Smooth muscle cell of the brain vasculature (primary cell): ENCODE results near the gene VAT1.
"Not testable (repeated sequence)": the region's sequence is repeated elsewhere in the genome, so short reads cannot be mapped to it uniquely, and the experiment has no call there.

Experiments used
- DNase-seq: peaks from one replicate; pipeline ENCODE4 v3.0.0-alpha.2; 2012; ENCODE audit warnings: low read depth, low spot score

Gene VAT1

GRCh38 chr17:43006639-43007551 lies 15.3 kb downstream of the VAT1 start, which contains the start of gene IFI35:
Gene IFI35, plus strand, starts transcription at chr17:43006784. Its CDS starts 164 bp downstream, at chr17:43006948.
- DNase-seq = peak; percentile 79

DNA sequence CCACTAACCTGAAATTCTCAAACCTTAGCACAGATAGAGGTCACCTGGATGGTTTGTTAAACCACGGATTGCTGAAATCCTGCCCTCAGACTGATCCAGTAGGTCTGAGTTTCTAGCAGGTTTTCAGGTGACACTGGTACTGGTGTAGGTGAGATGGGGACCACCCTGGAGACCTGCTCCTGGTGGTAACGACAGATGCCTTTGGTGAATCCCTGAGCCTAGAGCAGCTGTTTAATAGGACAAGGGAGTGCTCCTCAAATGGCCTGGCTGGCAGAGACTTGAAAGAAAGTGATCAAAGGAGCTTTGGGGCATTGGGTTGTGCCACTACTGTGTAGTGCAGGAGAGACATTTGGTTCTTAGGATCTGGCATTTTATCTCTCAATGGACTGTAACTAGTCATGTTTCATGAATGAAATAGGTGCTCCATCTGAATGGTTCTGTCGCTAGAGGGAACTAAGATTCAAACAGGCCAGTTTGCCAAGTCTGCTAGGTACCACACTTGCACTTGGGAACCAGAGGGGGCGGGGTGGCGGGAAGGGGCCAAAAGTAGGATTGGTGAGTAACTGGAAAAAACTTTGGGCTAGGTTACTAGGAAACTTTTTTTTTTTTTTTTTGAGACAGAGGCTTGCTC lies 18.5 kb downstream of the VAT1 start:
- no peak for DNase-seq

DNA sequence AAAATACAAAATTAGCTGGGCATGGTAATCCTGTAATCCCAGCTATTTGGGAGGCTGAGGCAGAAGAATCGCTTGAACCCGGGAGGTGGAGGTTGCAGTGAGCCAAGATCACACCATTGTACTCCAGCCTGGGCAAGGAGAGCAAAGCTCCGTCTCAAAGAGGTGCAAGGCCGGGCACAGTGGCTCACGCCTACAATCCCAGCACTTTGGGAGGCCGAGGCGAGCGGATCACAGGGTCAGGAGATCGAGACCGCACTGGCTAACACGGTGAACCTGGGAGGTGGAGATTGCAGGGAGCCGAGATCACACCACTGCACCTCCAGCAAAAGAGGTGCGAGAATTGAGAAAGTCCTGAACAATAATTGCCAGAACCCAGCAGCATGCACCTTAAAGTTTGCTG lies 21.3 kb downstream of the VAT1 start:
- DNase-seq = not testable (repeated sequence)

DNA sequence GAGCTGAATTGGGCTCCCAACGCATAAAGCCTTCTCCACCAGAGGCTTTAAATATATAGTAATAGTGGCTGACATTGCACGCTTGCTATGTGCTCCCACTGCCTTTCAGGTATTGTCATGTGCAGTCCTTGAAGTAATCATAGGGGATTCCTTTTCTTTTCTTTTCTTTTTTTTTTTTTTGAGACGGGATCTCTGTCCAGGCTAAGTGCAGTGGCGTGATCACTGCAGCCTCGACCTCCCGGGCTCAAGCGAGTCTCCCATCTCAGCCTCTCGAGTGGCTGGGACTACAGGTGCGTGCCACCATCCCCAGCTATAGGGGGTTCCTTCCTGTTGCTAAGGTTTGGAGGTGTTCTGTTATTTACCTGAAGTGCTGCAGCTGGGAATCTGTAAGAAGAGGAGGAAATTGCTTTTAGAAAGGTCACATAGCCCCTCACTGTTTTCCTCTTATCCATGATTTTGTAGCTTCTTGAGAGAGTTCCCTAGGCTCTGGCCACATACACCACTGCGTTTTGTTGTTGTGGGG lies 23.1 kb downstream of the VAT1 start:
- no peak for DNase-seq

DNA sequence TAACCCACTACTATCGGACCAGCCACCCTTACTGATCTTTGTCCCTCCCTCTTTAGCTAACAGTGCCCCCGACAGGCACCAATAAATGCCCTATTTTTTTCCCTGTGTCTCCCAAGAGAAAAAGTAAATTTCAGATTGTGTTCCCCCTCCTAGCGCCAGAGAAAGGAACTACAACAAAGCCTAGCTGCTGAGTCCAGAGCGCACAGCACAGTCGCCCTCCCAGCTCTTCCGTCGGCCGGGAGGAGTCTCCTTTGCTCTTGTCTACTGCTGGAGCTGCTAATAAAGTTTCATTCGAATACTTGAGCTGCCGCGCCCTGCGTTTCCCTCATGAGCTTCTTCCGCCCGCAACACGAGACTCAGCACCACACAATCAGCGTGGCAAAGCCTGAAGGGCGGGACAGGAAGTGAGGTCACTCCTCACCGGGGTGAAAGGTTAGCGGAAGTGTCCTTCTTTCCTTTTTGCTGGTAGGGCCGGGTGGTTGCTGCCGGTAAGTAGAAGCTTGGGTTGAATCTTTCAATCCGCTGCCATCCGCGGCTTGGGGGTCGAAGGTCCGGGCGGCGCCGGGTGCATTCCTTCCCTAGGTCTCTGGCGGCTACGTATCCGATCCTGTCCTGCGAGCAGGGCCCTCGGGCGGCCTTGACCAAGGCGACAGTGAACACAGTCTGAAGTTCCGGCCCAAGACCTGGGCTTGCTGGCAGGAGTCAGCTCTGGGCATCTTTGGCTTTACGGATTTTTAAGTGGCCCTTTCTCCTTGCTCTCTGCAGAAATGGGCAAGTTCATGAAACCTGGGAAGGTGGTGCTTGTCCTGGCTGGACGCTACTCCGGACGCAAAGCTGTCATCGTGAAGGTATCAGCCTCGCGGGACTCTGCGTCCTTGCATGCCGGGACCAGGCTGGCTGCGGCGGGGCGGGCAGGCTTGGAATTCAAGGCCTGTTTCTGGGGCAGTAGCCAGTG lies 23.9 kb downstream of the VAT1 start, which contains the start of gene RPL27:
TSS of gene RPL27 (plus strand) at position 436 of the 955 bp plus-strand sequence. CDS start at position 768, 332 bp downstream.
- peak; percentile 99 for DNase-seq

GRCh38 chr17:42997390-42997983 lies 24.7 kb downstream of the VAT1 start:
- DNase-seq = no peak

DNA sequence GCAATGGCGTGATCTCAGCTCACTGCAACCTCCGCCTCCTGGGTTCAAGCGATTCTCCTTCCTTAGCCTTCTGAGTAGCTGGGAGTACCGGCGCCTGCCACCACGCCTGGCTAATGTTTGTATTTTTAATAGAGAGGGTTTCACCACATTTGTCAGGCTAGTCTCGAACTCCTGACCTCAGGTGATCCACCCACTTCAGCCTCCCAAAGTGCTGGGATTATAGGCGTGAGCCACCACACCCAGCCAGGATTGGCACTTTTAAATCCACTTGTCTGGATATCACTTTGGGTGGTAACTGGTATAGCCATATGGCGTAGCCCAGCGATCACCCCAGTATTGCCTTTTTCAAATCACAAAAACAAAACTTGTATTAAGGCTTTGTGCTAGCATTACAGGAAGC lies 28.3 kb downstream of the VAT1 start:
- not testable (repeated sequence) for DNase-seq

DNA sequence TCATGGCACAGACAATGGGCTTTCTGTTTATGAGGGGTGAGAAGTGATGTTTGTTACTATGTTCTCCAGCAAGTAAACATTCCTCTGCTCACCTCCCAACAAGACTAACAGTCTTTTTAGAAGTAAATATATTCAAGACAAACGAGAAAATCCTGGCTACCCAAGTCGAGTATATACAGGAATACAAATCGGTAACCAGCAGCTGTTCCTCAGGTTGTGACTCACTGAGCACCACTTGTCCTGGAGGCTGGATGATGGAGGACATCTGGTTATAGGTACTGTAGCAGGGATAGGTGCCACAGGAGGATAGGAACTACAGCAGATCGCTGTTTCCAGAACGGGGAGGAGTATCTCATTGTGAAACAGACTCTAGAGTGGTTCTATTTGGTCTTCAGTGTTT lies 29.3 kb downstream of the VAT1 start:
- DNase-seq = no peak

- no peak for DNase-seq
Observed at GRCh38 chr17:42991471-42991870, 30.7 kb downstream of the VAT1 start.

DNA sequence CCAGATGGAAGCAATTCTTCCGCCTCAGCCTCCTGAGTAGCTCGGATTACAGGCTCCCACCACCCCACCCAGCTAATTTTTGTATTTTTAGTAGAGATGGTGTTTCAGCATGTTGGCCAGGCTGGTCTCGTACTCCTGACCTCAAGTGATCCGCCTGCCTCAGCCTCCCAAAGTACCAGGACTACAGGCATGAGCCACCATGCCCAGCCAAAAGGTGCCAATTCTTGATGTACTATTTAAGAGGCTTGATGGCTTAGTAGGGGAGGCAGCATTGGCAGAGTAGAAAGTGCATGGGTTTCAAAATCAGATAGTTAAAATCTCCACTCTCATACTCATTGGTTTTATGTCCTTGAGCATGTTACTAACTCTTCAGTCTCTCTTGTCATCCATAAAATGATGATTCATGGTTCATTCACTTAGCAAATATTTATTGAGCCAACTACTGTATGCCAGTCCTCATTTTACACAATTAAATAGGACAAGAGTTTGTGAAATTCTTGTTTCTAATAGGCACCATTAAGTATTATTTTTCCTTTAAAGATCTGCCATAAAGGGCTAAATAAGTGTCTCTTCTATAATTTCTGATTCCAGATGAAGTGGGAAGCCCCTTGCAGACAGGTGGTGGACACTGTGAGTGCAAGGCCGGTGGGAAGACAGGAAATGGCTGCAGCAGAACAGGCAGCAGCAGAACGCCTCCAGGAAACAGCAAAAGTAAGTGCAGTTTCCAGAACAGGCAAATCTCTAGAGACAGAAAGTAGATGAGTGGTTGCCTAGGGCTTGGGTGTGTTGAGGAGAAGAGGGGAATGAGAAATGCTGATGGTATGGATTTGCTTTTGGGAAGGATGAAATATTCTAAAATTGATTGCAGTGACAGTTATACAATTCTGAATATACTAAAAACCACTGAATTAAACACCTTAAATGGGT lies 32.2 kb downstream of the VAT1 start:
- DNase-seq = no peak

DNA sequence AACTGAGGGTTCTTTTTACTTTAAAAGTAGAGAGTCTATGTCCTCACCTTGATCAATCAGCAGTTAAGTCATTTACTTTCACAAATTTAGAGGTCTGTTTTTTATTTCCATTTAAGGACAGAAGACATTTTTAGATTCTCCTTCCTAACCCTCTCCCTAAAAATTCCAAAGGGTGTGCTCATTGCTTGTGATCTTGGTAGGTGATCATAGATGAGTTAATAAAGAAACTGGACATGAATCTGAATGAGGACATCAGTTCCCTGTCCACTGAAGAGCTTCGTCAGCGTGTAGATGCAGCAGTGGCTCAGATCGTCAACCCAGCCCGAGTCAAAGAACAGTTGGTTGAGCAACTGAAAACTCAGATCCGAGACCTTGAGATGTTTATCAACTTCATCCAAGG lies 33.0 kb downstream of the VAT1 start:
- DNase-seq = no peak

DNA sequence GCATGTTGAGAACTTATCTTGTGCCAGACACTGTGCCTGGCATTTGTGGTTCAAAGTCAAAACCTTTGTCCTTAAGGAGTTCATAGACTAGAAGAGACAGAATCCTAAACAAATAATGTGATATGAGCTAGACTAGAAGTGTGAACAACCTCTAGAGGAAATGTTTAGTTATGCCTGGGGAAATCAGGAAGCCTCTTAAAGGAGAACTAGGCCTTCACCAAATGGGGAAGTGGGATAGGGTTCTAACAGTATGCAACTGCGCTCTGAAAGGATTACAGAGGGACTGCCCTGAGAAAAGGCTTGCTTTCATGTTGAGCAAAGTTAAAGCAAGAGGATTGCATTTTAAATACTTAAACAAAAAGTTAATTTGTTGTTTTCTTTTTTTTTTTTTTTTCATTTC lies 37.0 kb downstream of the VAT1 start:
- no peak for DNase-seq

DNA sequence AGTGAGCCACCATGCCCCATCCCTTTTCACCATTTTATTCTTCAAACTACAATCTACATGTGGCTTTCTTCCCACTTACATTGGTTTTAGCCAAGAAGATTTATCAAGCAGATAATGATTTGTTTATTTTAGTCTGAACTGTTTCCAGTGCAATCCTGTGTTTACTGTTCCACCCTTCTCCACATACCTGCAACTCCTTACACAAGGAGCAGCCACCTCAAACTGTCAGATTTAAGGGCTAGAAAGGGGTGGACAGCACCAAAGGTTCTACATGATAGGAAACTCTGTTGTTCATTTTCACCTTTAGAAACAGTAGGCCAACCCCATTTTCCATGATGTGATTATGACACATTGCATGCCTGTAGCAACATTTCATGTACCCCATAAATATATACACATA lies 39.9 kb downstream of the VAT1 start:
- DNase-seq = no peak

GRCh38 chr17:42980766-42981397 lies 41.3 kb downstream of the VAT1 start:
- no peak for DNase-seq

- DNase-seq = peak; percentile 55
Observed at GRCh38 chr17:42980274-42980765, 41.9 kb downstream of the VAT1 start, which contains the start of gene RUNDC1. Gene RUNDC1, plus strand, starts transcription at chr17:42980565. Its CDS starts 12 bp downstream, at chr17:42980577.

- no peak for DNase-seq
Observed at GRCh38 chr17:42979511-42980273, 42.5 kb downstream of the VAT1 start, which contains the start of gene PTGES3L. Gene PTGES3L, minus strand, starts transcription at chr17:42980080. Its CDS starts 27 bp downstream, at chr17:42980053.

DNA sequence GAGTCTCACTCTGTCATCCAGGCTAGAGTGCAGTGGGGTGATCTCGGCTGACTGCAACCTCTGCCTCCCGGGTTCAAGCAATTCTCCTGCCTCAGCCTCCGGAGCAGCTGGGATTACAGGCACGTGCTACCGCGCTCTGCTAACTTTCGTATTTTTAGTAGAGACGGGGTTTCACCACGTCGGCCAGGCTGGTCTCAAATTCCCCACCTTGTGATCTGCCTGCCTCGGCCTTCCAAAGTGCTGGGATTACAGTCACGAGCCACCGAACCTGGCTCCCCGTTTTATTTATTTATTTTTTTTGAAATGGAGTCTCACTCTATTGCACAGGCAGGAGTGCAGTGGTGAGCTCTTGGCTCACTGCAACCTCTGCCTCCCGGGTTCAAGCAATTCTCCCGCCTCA lies 46.5 kb downstream of the VAT1 start:
- DNase-seq = not testable (repeated sequence)

GRCh38 chr17:42975265-42975664 lies 46.9 kb downstream of the VAT1 start:
- DNase-seq = no peak
